Right ventricle myocardium superior (tissue), 1 donor: ENCODE data around the gene PLEKHJ1. TPM values are rescaled to one million over a fixed set of nuclear protein-coding genes. Genes with fewer than 3 reads are reported as not detected.

ENCODE experiments used
- ATAC-seq: fragments of 200-7000 bp; cut with Tn5 transposase; one replicate; pipeline ENCODE4 v1.9.1; 2020; ENCODE audit warnings: mild to moderate bottlenecking; ENCODE audit not compliant: poor library complexity
- DNase-seq: peaks from one replicate; pipeline ENCODE4 v3.0.0-alpha.2; 2020
- intact Hi-C: fragments of 100-400 bp; cut with DNase I; formaldehyde crosslinking; loops from one replicate; pipeline ENCODE4 v1.11.2; 2022
- microRNA-seq: library from miRNA; unstranded; fragments of <30 nt; microRNA quantifications from one replicate; pipeline ENCODE4 v1.2.0, GENCODE V29; 2020
- total RNA-seq: library from RNA; stranded (reverse); fragmentation: NEBNext Ultra II Directional; extraction: Animal tissue kit (Norgen Biotek cat#: 25700); gene quantifications from one replicate; pipeline ENCODE4 v1.2.1, GENCODE V29; 2021
- donor health status: DM: no; HTN: yes; CAD: no; lungs with severe emphysema.

Gene PLEKHJ1
- total RNA-seq, 1 donor from 2014 or later, result 59.6 TPM

DNA sequence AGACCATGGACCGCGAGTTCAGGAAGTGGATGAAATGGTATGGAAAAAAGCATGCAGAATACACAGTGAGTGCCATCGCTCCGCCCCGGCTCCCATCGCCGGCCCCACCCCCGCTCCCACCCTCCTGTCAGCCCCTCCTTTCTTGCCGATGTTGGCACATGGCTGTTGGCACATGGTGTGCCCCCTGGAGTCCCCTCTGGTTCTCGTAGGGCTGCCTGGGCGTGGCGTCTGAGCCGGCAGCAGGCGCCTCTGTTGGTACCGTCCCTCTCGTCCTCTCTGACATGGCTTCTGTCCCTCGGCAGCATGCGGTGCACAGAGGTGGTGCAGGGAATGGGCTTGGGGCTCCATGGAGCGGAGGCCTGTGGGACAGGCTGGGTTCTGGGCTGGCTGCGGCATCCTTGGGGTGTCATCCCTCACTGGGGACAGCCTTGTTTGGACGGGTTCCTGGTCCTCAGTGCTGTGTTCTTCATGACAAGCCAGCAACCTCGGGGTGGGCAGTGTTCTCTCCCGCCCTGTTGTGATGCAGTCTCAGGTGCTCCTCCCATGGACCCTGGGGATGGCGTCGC is 41.5 kb downstream of the PLEKHJ1 start:
- intact Hi-C loops, result no loop called here
- ATAC-seq (peak; percentile 42), DNase-seq (no peak)

DNA sequence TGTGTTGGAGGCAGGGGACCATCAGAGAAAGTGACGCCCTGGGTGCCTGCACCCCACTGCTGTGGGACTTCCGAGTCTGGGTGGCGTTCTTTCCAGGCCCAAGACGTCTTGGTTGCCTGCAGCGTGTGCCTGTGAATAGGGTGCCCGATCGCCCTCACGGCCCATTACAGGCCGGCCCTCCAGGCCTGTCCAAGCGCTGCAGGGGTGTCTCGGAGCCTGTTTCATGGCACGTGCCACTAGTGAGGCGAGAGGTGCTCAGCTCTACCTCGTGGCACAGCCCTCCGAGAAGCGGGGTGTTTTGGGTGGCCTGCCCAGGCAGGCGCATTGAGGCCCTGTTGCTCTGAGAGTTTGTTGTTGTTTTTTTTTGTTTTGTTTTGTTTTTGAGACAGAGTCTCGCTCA is 42.3 kb downstream of the PLEKHJ1 start:
- intact Hi-C loops, result no loop called here
- no peak for ATAC-seq
- no peak for DNase-seq

DNA sequence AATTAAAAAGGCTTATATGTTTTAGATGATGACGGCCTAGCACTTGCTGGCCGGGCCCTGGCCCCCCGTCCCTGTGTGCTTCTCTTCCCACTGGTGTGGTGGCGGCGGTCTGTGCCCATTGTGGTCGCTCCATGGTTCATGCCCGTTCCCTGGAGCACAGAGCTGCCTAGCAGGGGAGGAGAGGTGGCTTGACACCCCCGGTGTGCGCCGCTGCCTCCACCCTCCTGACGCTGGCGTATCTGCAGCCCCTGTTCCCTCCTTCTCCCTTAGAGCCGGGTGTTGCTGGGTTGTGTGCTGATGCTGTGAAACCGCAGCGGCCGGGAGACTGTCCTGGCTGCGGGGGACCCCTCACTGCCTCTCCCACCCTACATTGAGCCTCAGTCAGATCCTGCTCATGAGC is 43.3 kb downstream of the PLEKHJ1 start:
- intact Hi-C loops, result no loop called here
- DNase-seq (no peak), ATAC-seq (no peak)

DNA sequence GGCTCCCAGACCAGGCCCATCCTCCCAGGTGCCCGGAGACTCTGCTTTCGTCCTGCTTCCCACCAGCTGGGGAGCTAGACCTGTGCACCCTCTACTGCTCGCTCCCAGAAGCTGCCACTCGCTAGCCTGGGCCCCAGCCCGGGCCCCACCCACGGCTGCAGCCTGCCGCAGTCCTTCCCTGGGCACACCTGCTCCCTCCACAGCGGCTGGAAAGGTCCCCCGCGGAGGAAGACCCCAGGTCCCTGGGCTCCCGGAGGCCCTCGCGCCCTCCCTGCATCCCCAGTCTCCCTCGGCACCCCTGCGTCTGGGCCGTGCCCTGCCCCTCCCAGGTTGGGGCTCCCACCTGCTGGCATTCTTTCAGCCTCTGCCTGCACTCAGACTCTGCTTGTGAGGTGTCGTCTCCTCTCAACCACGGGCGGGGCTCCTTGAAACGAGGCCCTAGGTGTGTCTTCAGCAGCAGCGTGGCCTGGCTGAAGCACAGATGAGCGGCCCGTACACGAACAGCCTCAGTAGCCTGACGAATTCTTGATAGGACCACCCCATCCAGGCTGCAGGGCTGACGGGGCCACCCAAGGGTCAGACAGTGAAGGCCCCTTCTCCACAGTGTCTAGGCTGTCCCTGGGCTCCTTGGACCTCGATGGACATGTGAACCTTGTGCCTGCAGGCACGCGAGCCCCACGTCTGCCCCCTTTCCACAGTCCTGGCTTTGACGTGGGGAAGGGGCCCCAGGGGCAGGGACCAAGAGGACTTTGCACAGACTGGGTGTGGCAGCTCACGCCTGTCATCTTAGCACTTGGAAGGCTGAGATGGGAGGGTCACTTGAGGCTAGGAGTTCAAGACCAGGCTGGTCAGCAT is 44.4 kb downstream of the PLEKHJ1 start:
- ATAC-seq, result no peak
- intact Hi-C loops, result no loop called here
- no peak for DNase-seq

DNA sequence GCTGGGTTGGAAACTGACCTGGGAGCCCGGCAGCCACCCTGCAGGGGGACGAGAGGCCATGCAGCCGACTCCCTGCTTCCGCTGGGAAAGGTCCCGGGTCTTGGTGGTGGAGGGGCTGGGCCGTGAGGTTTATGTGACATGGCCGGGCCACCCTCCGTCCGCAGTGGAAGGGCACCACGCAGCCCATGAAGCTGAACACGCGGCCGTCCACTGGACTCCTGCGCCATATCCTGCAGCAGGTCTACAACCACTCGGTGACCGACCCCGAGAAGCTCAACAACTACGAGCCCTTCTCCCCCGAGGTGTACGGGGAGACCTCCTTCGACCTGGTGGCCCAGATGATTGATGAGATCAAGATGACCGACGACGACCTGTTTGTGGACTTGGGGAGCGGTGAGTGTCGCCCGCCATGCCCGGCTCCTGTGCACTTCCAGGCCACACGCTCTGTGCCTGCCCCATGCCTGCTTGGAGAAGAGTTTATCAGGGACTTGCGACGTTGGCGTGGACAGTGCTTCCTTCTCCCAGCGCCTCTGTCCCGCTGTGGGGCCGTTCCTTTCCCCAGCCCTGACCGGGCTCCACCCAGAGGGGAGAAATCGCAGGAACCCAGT is 45.2 kb downstream of the PLEKHJ1 start:
- ATAC-seq (no peak), DNase-seq (no peak)
- intact Hi-C loops, result no loop called here

DNA sequence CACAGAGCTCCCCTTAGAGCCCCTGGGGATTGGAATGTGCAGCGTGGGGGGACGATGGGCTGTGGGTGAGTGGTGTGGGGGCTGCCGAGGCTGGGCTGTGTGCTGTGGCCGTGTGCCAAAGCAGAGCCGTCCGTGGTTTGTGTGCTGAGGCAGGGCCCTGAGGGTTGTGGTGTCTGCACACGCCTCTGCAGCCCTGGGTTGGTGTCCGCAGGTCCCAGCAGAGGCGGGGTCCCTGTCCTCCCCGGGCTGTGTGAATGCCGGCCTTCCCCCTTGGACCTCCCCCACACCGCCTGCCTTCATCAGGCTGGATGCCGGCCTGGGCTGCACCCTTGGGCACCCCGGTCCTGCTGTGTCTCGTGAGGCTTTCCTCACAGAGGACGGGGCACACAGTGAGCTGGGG is 46.2 kb downstream of the PLEKHJ1 start:
- DNase-seq (no peak), ATAC-seq (no peak)
- intact Hi-C loops, result no loop called here

DNA sequence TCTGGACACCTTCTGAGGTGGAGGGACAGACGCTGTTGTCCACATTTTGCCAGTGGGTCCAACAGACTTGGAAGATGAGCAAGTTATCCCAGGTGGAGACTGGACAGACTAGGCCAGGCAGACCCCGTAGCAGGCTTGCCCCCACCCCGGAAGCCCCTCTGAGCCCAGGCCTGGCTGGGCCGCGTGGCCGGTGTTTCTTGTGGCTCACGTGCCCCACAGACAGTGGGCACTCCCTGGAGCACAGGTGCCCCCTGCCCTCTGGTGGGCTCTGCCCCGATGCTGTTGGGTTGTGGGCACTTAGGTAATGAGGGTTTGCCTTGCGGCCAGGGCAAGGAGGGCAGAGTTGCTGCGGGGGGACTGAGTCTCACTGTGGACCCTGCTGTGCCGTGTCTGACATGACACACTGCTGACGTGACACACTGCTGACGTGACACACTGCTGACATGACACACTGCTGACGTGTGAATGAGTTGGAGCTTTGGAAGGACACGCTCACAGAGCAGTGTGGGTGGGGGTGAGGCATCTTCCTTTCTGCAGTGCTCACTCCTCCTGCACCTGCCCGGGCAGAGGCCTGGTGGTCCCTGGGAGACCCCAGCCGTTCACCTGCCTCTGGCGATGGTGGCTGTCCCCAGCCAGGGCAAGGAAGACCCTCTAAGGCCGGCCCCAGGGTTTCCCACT is 47.3 kb downstream of the PLEKHJ1 start:
- ATAC-seq, result no peak
- no peak for DNase-seq
- intact Hi-C loops, result no loop called here

DNA sequence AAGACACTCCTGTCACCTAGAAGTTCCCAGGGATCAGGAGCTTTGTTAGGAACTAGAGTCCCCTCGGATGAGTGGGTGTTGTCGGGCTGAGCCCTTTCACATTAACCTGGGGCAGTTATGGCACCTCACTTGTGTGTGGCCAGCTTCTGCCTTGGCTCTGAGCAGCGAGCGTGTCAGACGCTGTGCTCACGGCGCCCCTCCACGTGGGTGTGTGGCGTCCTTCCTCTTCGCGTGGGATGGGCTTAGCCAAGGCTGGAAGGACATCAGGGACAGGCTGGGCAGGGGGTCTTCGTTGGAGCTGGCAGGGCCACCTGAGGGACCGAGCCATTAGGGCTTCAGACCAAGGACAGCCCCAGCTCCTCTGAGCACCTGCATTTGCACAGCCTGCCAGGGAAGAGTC is 49.0 kb downstream of the PLEKHJ1 start:
- ATAC-seq (no peak), DNase-seq (no peak)
- intact Hi-C loops, result no loop called here

DNA sequence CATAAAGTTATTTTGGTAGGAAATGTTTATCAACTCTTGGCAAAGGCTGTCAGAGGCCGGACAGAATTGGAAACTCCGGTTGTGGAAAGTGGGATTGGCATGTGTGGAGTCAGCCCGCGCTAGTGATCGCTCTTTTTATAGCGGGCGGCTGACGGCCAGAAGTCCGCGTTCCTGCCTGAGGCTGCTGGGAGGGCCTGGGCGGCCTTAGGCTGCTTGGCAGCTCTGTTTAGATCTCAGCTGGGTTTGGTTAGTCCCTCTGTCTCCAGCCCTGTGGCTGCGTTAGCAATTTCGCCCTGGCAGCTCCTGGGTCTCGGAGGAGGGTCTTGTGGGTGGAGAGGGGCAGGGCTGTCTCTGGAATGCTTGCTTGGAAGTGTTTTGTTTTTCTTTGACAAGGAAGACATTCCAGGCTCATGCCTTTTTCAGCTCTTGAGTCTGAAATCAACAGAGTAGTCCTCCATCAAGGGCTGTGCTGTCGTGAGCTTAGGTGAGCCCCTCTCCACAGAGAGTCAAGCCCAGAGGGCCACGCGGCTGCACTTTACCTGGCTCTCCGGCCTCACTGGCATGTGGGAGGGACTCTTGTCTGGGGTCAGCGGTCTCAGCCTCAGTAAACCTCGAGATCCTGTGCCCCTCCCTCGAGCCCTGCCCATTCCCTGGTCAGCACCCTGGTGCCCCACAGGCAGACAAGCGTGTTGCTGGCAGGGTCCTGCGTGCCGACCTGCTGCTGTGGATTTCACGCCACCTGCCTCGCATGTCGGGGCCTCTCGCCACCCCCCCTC is 49.9 kb downstream of the PLEKHJ1 start:
- DNase-seq, result peak; percentile 93
- ATAC-seq, result peak; percentile 93
- intact Hi-C loops, result no loop called here

DNA sequence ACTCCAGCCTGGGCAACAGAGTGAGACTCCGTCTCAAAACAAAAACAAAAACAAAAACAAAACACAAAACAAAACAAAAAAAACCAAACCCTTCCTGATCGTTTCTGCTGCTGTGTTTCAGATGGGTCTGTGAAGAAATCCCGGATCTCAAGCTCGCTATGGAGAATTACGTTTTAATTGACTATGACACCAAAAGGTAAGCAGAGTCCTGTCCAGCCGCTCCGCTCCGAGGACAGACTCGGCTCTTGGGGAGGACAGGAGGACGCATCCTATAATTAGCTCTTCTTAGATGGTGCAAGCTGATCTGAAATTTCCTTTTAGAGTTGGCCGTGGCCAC is 50.4 kb downstream of the PLEKHJ1 start:
- DNase-seq (no peak), ATAC-seq (no peak)
- intact Hi-C loops, result no loop called here

DNA sequence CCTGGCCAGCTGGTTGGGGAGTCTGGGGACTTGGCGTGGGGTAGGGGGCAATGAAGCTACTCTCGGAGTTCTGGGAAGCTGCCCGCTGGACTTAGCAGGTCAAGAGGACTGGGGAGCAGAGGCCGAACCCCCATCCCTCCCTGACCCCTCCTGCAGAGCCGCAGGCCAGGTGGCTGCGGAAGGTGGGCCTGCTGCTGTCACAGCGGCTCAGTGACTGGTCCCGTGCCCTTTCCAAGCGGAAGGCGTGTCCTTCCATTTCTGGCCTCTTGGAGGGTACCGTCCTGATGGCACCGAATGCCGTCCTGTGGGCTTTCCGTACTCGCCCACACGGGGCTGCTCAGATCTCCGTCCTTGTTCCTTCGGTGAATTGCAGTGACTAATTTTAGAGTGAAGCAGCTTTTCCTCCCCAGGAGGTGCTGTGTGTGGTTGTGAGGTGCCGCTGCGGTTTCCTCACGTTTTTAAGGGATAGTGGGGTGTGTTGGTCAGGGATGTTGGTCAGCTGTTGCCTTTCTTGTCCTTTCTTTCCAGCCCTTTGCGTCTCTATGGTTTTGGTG is 51.6 kb downstream of the PLEKHJ1 start:
- no peak for ATAC-seq
- intact Hi-C loops, result no loop called here
- DNase-seq, result no peak

Small RNA genes lying within 50 kb of the gene (microRNA-seq; reads per million reads assigned to microRNA genes)
- gene MIR1227, result not detected
- gene MIR4321, result not detected

Other genes starting within 250 kb of the PLEKHJ1 start
- 56.3 TPM for gene BTBD2, start 220.6 kb downstream of the PLEKHJ1 start, total RNA-seq
- 238 TPM for gene MKNK2, start 185.1 kb downstream of the PLEKHJ1 start, total RNA-seq
- gene MOB3A, start 140.0 kb downstream of the PLEKHJ1 start, total RNA-seq, result 15.6 TPM
- gene IZUMO4, start 139.4 kb downstream of the PLEKHJ1 start, total RNA-seq, result 1.7 TPM
- gene AP3D1, start 84.8 kb downstream of the PLEKHJ1 start, total RNA-seq, result 69.6 TPM
- gene DOT1L, start 72.4 kb downstream of the PLEKHJ1 start, total RNA-seq, result 9.6 TPM
- gene SF3A2, start 495 bp upstream of the PLEKHJ1 start, total RNA-seq, result 30.0 TPM
- gene AMH, start 13.0 kb upstream of the PLEKHJ1 start, total RNA-seq, result 0.24 TPM
- gene JSRP1, start 20.1 kb upstream of the PLEKHJ1 start, total RNA-seq, result 0.35 TPM
- gene PEAK3, start 45.8 kb upstream of the PLEKHJ1 start, total RNA-seq, result 0.70 TPM
- not detected for gene LINGO3, start 71.8 kb upstream of the PLEKHJ1 start, total RNA-seq
- gene LSM7, start 92.3 kb upstream of the PLEKHJ1 start, total RNA-seq, result 37.3 TPM
- 23.9 TPM for gene SPPL2B, start 92.4 kb upstream of the PLEKHJ1 start, total RNA-seq
- gene TMPRSS9, start 123.9 kb upstream of the PLEKHJ1 start, total RNA-seq, result not detected
- 96.6 TPM for gene TIMM13, start 191.3 kb upstream of the PLEKHJ1 start, total RNA-seq
- gene LMNB2, start 220.6 kb upstream of the PLEKHJ1 start, total RNA-seq, result 13.9 TPM
- 42.1 TPM for gene GADD45B, start 239.8 kb upstream of the PLEKHJ1 start, total RNA-seq